D721Med (cell line): ENCODE results near the gene WASHC3.

ENCODE experiments used
- DNase-seq: peaks from one replicate; pipeline ENCODE4 v3.0.0; 2011; ENCODE audit warnings: low spot score; ENCODE audit not compliant: insufficient read length
- FAIRE-seq: peaks from 2 replicates; lab custom pipeline; 2011; peaks lifted over from hg19 to GRCh38; lab: Jason Lieb, UNC
- CTCF ChIP-seq: IDR thresholded peaks from 2 replicates; pipeline ENCODE4 v1.5.1; 2012; ENCODE audit warnings: mild to moderate bottlenecking, control low read depth; ENCODE audit not compliant: insufficient read depth; ENCODE audit errors: missing control alignments

Gene WASHC3

GRCh38 chr12:101968770-101969169 is 93.0 kb downstream of the WASHC3 start:
- no peak for FAIRE-seq
- no peak for TF ChIP-seq CTCF
- no peak for DNase-seq

GRCh38 chr12:101967506-101967905 is 94.3 kb downstream of the WASHC3 start:
- no peak for DNase-seq
- no peak for TF ChIP-seq CTCF
- no peak for FAIRE-seq

GRCh38 chr12:101966496-101966895 is 95.3 kb downstream of the WASHC3 start:
- TF ChIP-seq CTCF = no peak
- no peak for DNase-seq
- no peak for FAIRE-seq

GRCh38 chr12:101963697-101964096 is 98.1 kb downstream of the WASHC3 start:
- FAIRE-seq = no peak
- TF ChIP-seq CTCF = no peak
- DNase-seq = no peak
